ENCODE measurements around the gene SMG1. TPM values are rescaled to one million over a fixed set of nuclear protein-coding genes. Genes with fewer than 3 reads are reported as not detected.

Gene SMG1
- total RNA-seq, 1 experiment from 2014 or later = 72.7 TPM

DNA sequence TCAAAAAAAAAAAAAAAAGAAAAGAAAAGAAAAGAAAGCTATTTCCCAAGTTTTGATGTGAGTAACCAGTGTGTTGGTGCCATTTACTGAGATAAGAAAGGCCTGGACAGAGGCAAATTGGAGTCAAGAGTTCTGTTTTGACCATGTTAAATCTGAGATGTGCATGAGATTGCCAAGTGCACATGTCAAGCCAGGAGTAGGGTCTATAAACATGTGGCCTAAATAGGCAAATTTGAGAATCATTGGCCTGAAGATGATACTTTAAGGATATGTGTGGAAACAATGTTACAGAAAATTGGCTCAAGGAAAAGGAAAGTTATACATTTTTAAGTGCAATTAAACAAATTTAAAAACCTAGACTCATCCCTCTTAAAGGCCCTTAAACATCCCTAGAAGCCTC is 15.3 kb upstream of the SMG1 start (continued):
- TF ChIP-seq, protein P1, sequence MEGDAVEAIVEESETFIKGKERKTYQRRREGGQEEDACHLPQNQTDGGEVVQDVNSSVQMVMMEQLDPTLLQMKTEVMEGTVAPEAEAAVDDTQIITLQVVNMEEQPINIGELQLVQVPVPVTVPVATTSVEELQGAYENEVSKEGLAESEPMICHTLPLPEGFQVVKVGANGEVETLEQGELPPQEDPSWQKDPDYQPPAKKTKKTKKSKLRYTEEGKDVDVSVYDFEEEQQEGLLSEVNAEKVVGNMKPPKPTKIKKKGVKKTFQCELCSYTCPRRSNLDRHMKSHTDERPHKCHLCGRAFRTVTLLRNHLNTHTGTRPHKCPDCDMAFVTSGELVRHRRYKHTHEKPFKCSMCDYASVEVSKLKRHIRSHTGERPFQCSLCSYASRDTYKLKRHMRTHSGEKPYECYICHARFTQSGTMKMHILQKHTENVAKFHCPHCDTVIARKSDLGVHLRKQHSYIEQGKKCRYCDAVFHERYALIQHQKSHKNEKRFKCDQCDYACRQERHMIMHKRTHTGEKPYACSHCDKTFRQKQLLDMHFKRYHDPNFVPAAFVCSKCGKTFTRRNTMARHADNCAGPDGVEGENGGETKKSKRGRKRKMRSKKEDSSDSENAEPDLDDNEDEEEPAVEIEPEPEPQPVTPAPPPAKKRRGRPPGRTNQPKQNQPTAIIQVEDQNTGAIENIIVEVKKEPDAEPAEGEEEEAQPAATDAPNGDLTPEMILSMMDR (IDR thresholded peaks at IDR 0.05 in 2 of 3, conservative IDR thresholded peaks at IDR 0.05 in 1 of 3; ENCODE audit: borderline replicate concordance in 1 of 3, insufficient read depth in 1 of 3, low read depth in 2 of 3, low read length in 2 of 3) = no peak
- TF ChIP-seq CEBPB (IDR thresholded peaks at IDR 0.05; ENCODE audit: low read depth) (no peak), YY1 (IDR thresholded peaks at IDR 0.05; ENCODE audit: extremely low read depth, insufficient replicate concordance, low read depth, low read length) (no peak), TCF7L2 (IDR thresholded peaks at IDR 0.05; ENCODE audit: borderline replicate concordance, extremely low read depth, insufficient read depth, insufficient read length) (no peak)
- TF ChIP-seq, protein P2, sequence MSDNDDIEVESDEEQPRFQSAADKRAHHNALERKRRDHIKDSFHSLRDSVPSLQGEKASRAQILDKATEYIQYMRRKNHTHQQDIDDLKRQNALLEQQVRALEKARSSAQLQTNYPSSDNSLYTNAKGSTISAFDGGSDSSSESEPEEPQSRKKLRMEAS (IDR thresholded peaks at IDR 0.05) = no peak

DNA sequence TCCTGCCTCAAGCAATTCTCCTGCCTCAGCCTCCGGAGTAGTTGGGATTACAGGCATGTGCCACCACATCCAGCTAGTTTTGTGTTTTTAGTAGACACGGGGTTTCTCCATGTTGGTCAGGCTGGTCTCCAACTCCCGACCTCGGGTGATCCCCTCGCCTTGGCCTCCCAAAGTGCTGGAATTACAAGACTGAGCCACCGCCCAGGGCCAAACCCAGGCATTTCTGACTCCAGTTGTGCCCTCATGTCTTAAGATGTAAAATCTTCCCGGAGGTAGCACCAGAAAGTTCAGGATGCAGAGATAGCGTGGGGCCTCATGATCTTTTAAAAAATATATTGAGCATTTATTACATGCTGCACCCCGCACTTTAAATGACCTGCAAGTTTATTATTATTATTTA is 12.8 kb upstream of the SMG1 start:
- H3K27me3 ChIP-seq (ENCODE audit: insufficient read depth, low read length) = no peaks in the 10 kb centered on the region
- H4K20me1 ChIP-seq (ENCODE audit: insufficient read depth) = no peaks in the 10 kb centered on the region
- no peak for DNase-seq (ENCODE audit: low read depth, low spot score)
- BruUV-seq (replicated peaks) = no TSS peak
- H3K79me2 ChIP-seq (ENCODE audit: insufficient read depth, low read length) = no peaks in the 10 kb centered on the region
- ChIA-PET POLR2A (no interaction called here), CTCF (no interaction called here), RAD21 (ENCODE audit: low non-redundant PET in 1 of 2, low total read pairs in 2 of 2, uncharacterized antibody in 2 of 2, unreplicated experiment in 2 of 2) (no interaction called here)
- no peaks in the 10 kb centered on the region for H3K9me3 ChIP-seq (ENCODE audit: control insufficient read depth in 1 of 2, insufficient read depth in 1 of 2, low read depth in 1 of 2, low read length in 2 of 2)
- intact Hi-C loops (cut with micrococcal nuclease) = no loop called here
- no peak; the same call in 1 of the 2 replicates for ATAC-seq
- no peak overlapping the region for H3K4me3 ChIP-seq (replicated peaks in 1 of 2; ENCODE audit: low read depth in 1 of 2, low read length in 2 of 2)
- H3K9me2 ChIP-seq (ENCODE audit: insufficient read depth) = no peaks in the 10 kb centered on the region
- H3K36me3 ChIP-seq (ENCODE audit: control insufficient read depth in 1 of 2, insufficient read depth in 2 of 2, low read length in 2 of 2) = no peaks in the 10 kb centered on the region
- H3K4me2 ChIP-seq (ENCODE audit: low read length) = 0 out of 2 replicates have a peak overlapping the region, but pooled peaks have one; percentile 62
- H2AFZ ChIP-seq (ENCODE audit: low read depth, low read length, poor library complexity, severe bottlenecking) = no peak overlapping the region
- no peak overlapping the region for H3K9ac ChIP-seq (ENCODE audit: low read length)
- peaks cover 12 to 16% of the 10 kb centered on the region in 2 experiments for H3K4me1 ChIP-seq (ENCODE audit: control insufficient read depth in 1 of 2, insufficient read depth in 2 of 2, low read length in 2 of 2)
- no peak overlapping the region for H3K27ac ChIP-seq (ENCODE audit: low read depth, low read length)
- TF ChIP-seq, protein P2 (IDR thresholded peaks at IDR 0.05) = no peak
- TF ChIP-seq, protein P3, sequence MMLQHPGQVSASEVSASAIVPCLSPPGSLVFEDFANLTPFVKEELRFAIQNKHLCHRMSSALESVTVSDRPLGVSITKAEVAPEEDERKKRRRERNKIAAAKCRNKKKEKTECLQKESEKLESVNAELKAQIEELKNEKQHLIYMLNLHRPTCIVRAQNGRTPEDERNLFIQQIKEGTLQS (IDR thresholded peaks at IDR 0.05) = no peak
- TF ChIP-seq ZNF274 (IDR thresholded peaks at IDR 0.05; ENCODE audit: low read depth, low read length) = no peak
- TF ChIP-seq RAD21 (IDR thresholded peaks at IDR 0.05; ENCODE audit: low read depth) = no peak
- no peak for TF ChIP-seq ZFX (IDR thresholded peaks at IDR 0.05)
- no peak for TF ChIP-seq SIN3A (IDR thresholded peaks at IDR 0.05; ENCODE audit: low read depth)
- no peak for TF ChIP-seq ELF1 (IDR thresholded peaks at IDR 0.05; ENCODE audit: borderline replicate concordance, low read depth)
- TF ChIP-seq, protein P4, sequence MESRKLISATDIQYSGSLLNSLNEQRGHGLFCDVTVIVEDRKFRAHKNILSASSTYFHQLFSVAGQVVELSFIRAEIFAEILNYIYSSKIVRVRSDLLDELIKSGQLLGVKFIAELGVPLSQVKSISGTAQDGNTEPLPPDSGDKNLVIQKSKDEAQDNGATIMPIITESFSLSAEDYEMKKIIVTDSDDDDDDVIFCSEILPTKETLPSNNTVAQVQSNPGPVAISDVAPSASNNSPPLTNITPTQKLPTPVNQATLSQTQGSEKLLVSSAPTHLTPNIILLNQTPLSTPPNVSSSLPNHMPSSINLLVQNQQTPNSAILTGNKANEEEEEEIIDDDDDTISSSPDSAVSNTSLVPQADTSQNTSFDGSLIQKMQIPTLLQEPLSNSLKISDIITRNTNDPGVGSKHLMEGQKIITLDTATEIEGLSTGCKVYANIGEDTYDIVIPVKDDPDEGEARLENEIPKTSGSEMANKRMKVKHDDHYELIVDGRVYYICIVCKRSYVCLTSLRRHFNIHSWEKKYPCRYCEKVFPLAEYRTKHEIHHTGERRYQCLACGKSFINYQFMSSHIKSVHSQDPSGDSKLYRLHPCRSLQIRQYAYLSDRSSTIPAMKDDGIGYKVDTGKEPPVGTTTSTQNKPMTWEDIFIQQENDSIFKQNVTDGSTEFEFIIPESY (IDR thresholded peaks at IDR 0.05; ENCODE audit: extremely low read depth, insufficient replicate concordance, low read length) = no peak
- no peak for TF ChIP-seq TCF7L2 (IDR thresholded peaks at IDR 0.05; ENCODE audit: borderline replicate concordance, extremely low read depth, insufficient read depth, insufficient read length)
- no peak for TF ChIP-seq EZH2phosphoT487 (IDR thresholded peaks at IDR 0.05; ENCODE audit: borderline replicate concordance)
- no peak for TF ChIP-seq FOSL1 (IDR thresholded peaks at IDR 0.05; ENCODE audit: low read depth)
- no peak for TF ChIP-seq POLR2AphosphoS5 (IDR thresholded peaks at IDR 0.05; ENCODE audit: low read depth, low read length)
- no peak for TF ChIP-seq EGR1 (IDR thresholded peaks at IDR 0.05; ENCODE audit: low read depth)
- TF ChIP-seq CBX3 (IDR thresholded peaks at IDR 0.05; ENCODE audit: low read depth) = no peak

Measured in HCT116 (cell line).